GM12878 (cell line): Measurements from ENCODE around the gene FAM222A. TPM values are rescaled to one million over a fixed set of nuclear protein-coding genes. Genes with fewer than 3 reads are reported as not detected.

Experiments
- ASH2L ChIP-seq: fragments of 300-600, 200-600 bp; sonication (generic); IDR thresholded peaks from 2 replicates; pipeline ENCODE4 v1.6.1; 2017; ENCODE audit warnings: low read depth, mild to moderate bottlenecking, borderline replicate concordance
- polyA plus RNA-seq, 11 experiments: library from polyadenylated mRNA; depleted of rRNA in 4 of 11; unstranded in 6 of 11; stranded (reverse) in 5 of 11; fragments of >200 nt; fragmentation: Nextera tagmentation in 4 of 11; fragmentation: Illumina TruSeq in 1 of 11; extraction: Ambion mirVana in 4 of 11; extraction: Trizol in 1 of 11; gene quantifications; 1 replicate in 1 of 11; 2 replicates in 10 of 11; pipeline versions ENCODE4 v1.2.1 to v1.2.3, GENCODE V29; 2011 to 2016; ENCODE audit warnings: inconsistent platforms in 2 of 11, missing spikeins in 2 of 11, low read depth in 1 of 11
- total RNA-seq, 4 experiments: library from RNA; depleted of rRNA in 3 of 4; stranded (reverse); fragments of >200 nt in 3 of 4; fragmentation: Illumina TruSeq in 1 of 4; extraction: Trizol in 1 of 4; gene quantifications; 2 replicates each; pipeline versions ENCODE4 v1.2.1 to v1.2.3, GENCODE V29; 2013 to 2021
- TF ChIP-seq, protein P1 (sequence below): fragments of 450-650 bp; IDR thresholded peaks from 2 replicates; pipeline ENCODE4 v1.6.1; 2017; ENCODE audit warnings: low read depth, mild to moderate bottlenecking, moderate library complexity
- TF ChIP-seq, protein P2 (sequence below): fragments of 450-650 bp; formaldehyde crosslinking; IDR thresholded peaks from 2 replicates; pipeline ENCODE4 v1.5.0; 2022; ENCODE audit warnings: mild to moderate bottlenecking, missing genetic modification characterization
- TF ChIP-seq, protein P3 (sequence below): IDR thresholded peaks from 2 replicates; pipeline ENCODE4 v1.6.1; 2012; ENCODE audit warnings: low read depth, low read length, improper control_type of control experiment
- TF ChIP-seq, protein P4 (sequence below): fragments of 450-650 bp; IDR thresholded peaks from 2 replicates; pipeline ENCODE4 v1.6.1; 2018; ENCODE audit warnings: borderline replicate concordance, mild to moderate bottlenecking; ENCODE audit not compliant: partially characterized antibody
- TF ChIP-seq, protein P5 (sequence below): IDR thresholded peaks from 2 replicates; pipeline ENCODE4 v1.6.1; 2011; ENCODE audit warnings: borderline replicate concordance, low read depth, mild to moderate bottlenecking, moderate library complexity, low read length; ENCODE audit not compliant: insufficient read depth, poor library complexity, severe bottlenecking

The FAM222A gene
- total and polyA plus RNA-seq, 10 of the 15 experiments (the other 5 are each of a cell fraction or from before 2014, with no cell fraction given), result 0.04 to 0.49 (median 0.14) TPM; not detected in 3

DNA sequence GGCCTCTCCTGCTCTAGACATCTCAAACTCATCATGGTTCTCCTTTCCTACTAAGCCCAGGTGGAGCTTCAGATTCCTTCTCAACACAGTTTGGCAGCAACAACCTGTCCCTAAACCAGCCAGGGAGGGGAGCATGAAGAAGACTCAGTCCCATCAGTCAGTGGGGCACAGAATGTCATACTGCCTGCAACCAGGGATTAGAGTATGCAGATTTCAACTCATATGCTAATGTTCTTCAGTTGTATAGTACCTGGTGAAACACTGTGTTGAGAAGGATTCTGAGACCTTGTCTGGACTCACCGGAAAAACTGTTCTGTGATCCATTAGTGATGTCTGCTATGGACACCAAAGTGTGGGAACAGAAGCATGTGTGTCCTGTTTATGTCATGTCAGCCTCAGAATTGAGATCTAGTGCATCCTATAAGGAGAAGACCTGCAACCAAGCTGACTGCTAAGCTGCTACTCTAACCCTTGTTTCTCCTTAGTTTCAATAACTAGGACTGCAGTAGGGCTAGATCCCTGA lies 76.0 kb downstream of the FAM222A start (continued):
- TF ChIP-seq, protein P1, sequence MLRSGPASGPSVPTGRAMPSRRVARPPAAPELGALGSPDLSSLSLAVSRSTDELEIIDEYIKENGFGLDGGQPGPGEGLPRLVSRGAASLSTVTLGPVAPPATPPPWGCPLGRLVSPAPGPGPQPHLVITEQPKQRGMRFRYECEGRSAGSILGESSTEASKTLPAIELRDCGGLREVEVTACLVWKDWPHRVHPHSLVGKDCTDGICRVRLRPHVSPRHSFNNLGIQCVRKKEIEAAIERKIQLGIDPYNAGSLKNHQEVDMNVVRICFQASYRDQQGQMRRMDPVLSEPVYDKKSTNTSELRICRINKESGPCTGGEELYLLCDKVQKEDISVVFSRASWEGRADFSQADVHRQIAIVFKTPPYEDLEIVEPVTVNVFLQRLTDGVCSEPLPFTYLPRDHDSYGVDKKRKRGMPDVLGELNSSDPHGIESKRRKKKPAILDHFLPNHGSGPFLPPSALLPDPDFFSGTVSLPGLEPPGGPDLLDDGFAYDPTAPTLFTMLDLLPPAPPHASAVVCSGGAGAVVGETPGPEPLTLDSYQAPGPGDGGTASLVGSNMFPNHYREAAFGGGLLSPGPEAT, result no peak
- TF ChIP-seq, protein P2, sequence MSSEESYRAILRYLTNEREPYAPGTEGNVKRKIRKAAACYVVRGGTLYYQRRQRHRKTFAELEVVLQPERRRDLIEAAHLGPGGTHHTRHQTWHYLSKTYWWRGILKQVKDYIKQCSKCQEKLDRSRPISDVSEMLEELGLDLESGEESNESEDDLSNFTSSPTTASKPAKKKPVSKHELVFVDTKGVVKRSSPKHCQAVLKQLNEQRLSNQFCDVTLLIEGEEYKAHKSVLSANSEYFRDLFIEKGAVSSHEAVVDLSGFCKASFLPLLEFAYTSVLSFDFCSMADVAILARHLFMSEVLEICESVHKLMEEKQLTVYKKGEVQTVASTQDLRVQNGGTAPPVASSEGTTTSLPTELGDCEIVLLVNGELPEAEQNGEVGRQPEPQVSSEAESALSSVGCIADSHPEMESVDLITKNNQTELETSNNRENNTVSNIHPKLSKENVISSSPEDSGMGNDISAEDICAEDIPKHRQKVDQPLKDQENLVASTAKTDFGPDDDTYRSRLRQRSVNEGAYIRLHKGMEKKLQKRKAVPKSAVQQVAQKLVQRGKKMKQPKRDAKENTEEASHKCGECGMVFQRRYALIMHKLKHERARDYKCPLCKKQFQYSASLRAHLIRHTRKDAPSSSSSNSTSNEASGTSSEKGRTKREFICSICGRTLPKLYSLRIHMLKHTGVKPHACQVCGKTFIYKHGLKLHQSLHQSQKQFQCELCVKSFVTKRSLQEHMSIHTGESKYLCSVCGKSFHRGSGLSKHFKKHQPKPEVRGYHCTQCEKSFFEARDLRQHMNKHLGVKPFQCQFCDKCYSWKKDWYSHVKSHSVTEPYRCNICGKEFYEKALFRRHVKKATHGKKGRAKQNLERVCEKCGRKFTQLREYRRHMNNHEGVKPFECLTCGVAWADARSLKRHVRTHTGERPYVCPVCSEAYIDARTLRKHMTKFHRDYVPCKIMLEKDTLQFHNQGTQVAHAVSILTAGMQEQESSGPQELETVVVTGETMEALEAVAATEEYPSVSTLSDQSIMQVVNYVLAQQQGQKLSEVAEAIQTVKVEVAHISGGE, result no peak
- TF ChIP-seq, protein P3, sequence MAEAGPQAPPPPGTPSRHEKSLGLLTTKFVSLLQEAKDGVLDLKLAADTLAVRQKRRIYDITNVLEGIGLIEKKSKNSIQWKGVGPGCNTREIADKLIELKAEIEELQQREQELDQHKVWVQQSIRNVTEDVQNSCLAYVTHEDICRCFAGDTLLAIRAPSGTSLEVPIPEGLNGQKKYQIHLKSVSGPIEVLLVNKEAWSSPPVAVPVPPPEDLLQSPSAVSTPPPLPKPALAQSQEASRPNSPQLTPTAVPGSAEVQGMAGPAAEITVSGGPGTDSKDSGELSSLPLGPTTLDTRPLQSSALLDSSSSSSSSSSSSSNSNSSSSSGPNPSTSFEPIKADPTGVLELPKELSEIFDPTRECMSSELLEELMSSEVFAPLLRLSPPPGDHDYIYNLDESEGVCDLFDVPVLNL, result no peak
- TF ChIP-seq, protein P4, sequence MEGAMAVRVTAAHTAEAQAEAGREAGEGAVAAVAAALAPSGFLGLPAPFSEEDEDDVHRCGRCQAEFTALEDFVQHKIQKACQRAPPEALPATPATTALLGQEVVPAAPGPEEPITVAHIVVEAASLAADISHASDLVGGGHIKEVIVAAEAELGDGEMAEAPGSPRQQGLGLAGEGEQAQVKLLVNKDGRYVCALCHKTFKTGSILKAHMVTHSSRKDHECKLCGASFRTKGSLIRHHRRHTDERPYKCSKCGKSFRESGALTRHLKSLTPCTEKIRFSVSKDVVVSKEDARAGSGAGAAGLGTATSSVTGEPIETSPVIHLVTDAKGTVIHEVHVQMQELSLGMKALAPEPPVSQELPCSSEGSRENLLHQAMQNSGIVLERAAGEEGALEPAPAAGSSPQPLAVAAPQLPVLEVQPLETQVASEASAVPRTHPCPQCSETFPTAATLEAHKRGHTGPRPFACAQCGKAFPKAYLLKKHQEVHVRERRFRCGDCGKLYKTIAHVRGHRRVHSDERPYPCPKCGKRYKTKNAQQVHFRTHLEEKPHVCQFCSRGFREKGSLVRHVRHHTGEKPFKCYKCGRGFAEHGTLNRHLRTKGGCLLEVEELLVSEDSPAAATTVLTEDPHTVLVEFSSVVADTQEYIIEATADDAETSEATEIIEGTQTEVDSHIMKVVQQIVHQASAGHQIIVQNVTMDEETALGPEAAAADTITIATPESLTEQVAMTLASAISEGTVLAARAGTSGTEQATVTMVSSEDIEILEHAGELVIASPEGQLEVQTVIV, result no peak
- no peak for TF ChIP-seq ASH2L
- TF ChIP-seq, protein P5, sequence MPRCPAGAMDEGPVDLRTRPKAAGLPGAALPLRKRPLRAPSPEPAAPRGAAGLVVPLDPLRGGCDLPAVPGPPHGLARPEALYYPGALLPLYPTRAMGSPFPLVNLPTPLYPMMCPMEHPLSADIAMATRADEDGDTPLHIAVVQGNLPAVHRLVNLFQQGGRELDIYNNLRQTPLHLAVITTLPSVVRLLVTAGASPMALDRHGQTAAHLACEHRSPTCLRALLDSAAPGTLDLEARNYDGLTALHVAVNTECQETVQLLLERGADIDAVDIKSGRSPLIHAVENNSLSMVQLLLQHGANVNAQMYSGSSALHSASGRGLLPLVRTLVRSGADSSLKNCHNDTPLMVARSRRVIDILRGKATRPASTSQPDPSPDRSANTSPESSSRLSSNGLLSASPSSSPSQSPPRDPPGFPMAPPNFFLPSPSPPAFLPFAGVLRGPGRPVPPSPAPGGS, result no peak
